K562 (cell line): ENCODE measurements around the gene STK11. TPM values are rescaled to one million over a fixed set of nuclear protein-coding genes. Genes with fewer than 3 reads are reported as not detected.
A peak's percentile ranks its signal among the peaks of the same experiment; 100 is the strongest.

Source experiments
- CHCHD3 ChIP-seq: fragments of 250-450 bp; sonication (Bioruptor Pico); IDR thresholded peaks from 2 replicates; pipeline ENCODE4 v2.1.2; 2022; ENCODE audit warnings: mild to moderate bottlenecking
- DDX20 ChIP-seq: fragments of 450-650 bp; IDR thresholded peaks from 2 replicates; pipeline ENCODE4 v1.6.1; 2016; ENCODE audit warnings: missing genetic modification characterization, low read depth, mild to moderate bottlenecking, missing compliant biosample characterization, moderate library complexity
- E4F1 ChIP-seq: fragments of 250-450 bp; sonication (Bioruptor Pico); IDR thresholded peaks from 2 replicates; pipeline ENCODE4 v1.5.0; 2021; ENCODE audit warnings: mild to moderate bottlenecking, borderline replicate concordance
- HDAC1 ChIP-seq, 2 experiments: fragments of 450-650 bp; IDR thresholded peaks; 2 replicates each; pipeline ENCODE4 v1.6.1; 2016 to 2017; ENCODE audit warnings: inconsistent platforms in 1 of 2, mild to moderate bottlenecking in 1 of 2, moderate library complexity in 1 of 2
- HDAC8 ChIP-seq: fragments of 450-650 bp; IDR thresholded peaks from 2 replicates; pipeline ENCODE4 v1.6.1; 2016; ENCODE audit warnings: mild to moderate bottlenecking, missing genetic modification characterization, moderate library complexity, missing compliant biosample characterization
- MIER1 ChIP-seq: fragments of 450-650 bp; IDR thresholded peaks from 2 replicates; pipeline ENCODE4 v1.6.1; 2016; ENCODE audit warnings: antibody characterized with exemption, mild to moderate bottlenecking, low read depth
- NEUROD1 ChIP-seq: fragments of 150-350 bp; IDR thresholded peaks from 2 replicates; pipeline ENCODE4 v1.6.1; 2014; ENCODE audit warnings: borderline replicate concordance, low read length, low read depth; ENCODE audit not compliant: partially characterized antibody
- NFE2L1 ChIP-seq: fragments of 450-650 bp; IDR thresholded peaks from 2 replicates; pipeline ENCODE4 v1.6.1; 2016; ENCODE audit warnings: missing genetic modification characterization, low read depth, mild to moderate bottlenecking, missing compliant biosample characterization, moderate library complexity, borderline replicate concordance
- PHF8 ChIP-seq: fragments of 200-600 bp; sonication (generic); IDR thresholded peaks from 2 replicates; pipeline ENCODE4 v1.6.1; 2012; ENCODE audit warnings: mixed run types, mild to moderate bottlenecking, inconsistent platforms, low read length, moderate library complexity, borderline replicate concordance
- POLR2AphosphoS2 ChIP-seq: IDR thresholded peaks from 2 replicates; pipeline ENCODE4 v1.6.1; 2012; ENCODE audit warnings: low read length, improper control_type of control experiment
- POLR2B ChIP-seq: fragments of 450-650 bp; IDR thresholded peaks from 2 replicates; pipeline ENCODE4 v1.6.1; 2018; ENCODE audit warnings: low read depth; ENCODE audit not compliant: partially characterized antibody
- PPARD ChIP-seq: fragments of 250-450 bp; sonication (Bioruptor Pico); IDR thresholded peaks from 2 replicates; pipeline ENCODE4 v1.8.0; 2022; ENCODE audit warnings: inconsistent platforms, mild to moderate bottlenecking, moderate library complexity
- PYGO2 ChIP-seq: fragments of 450-650 bp; IDR thresholded peaks from 2 replicates; pipeline ENCODE4 v1.6.1; 2016; ENCODE audit warnings: mild to moderate bottlenecking, missing genetic modification characterization, moderate library complexity, missing compliant biosample characterization
- SMAD2 ChIP-seq: fragments of 150-350 bp; IDR thresholded peaks from 2 replicates; pipeline ENCODE4 v1.6.1; 2014; ENCODE audit warnings: low read depth, mild to moderate bottlenecking, low read length
- STAG1 ChIP-seq: sonication (generic); formaldehyde crosslinking; IDR thresholded peaks from 2 replicates; pipeline ENCODE4 v1.5.0; 2020; ENCODE audit warnings: missing genetic modification reagents, borderline replicate concordance
- TEAD2 ChIP-seq: fragments of 450-650 bp; IDR thresholded peaks from 2 replicates; pipeline ENCODE4 v1.6.1; 2016; ENCODE audit warnings: missing genetic modification characterization, control low read depth, missing compliant biosample characterization
- TRIM25 ChIP-seq: fragments of 450-650 bp; IDR thresholded peaks from 2 replicates; pipeline ENCODE4 v1.7.0; 2016; ENCODE audit warnings: borderline replicate concordance
- U2AF2 ChIP-seq: fragments of 200-400 bp; formaldehyde crosslinking; optimal IDR thresholded peaks from 2 replicates; pipeline ENCODE3; 2017; ENCODE audit warnings: low read depth, mild to moderate bottlenecking, low read length
- polyA plus RNA-seq, 8 experiments: library from polyadenylated mRNA; depleted of rRNA in 4 of 8; stranded (reverse) in 5 of 8; unstranded in 3 of 8; fragments of >200 nt; fragmentation: Nextera tagmentation in 2 of 8; fragmentation: Illumina TruSeq in 1 of 8; extraction: Ambion mirVana in 2 of 8; extraction: Trizol in 1 of 8; gene quantifications; 2 replicates each; pipeline versions ENCODE4 v1.2.1 to v1.2.3, GENCODE V29; 2011 to 2014; ENCODE audit warnings: inconsistent platforms in 1 of 8, missing spikeins in 1 of 8
- total RNA-seq, 7 experiments: library from RNA; depleted of rRNA in 6 of 7; stranded (reverse); fragments of >200 nt in 6 of 7; fragmentation: Illumina TruSeq in 2 of 7; extraction: Trizol in 2 of 7; gene quantifications; 2 replicates each; pipeline versions ENCODE4 v1.2.1 to v1.2.3, GENCODE V29; 2011 to 2021; ENCODE audit warnings: low replicate concordance in 1 of 7
- TF ChIP-seq, protein P1 (sequence below): sonication (generic); formaldehyde crosslinking; IDR thresholded peaks from 2 replicates; pipeline ENCODE4 v1.8.0; 2022; ENCODE audit warnings: mild to moderate bottlenecking, missing genetic modification reagents
- TF ChIP-seq, protein P2 (sequence below): fragments of 250-450 bp; sonication (Bioruptor Pico); IDR thresholded peaks from 2 replicates; pipeline ENCODE4 v1.4.0; 2020; ENCODE audit warnings: mild to moderate bottlenecking, moderate library complexity, borderline replicate concordance

STK11 gene
- total and polyA plus RNA-seq, 9 of the 15 experiments (the other 6 are each of a cell fraction or from before 2014, with no cell fraction given), result 0.15 to 96.5 (median 31.7) TPM

GRCh38 chr19:1249298-1249989 lies 43.9 kb downstream of the STK11 start (continued):
- TF ChIP-seq POLR2B (peak; percentile 11), STAG1 (CRISPR knock-in tag) (no peak), U2AF2 (no peak), CHCHD3 (CRISPR knock-in tag) (no peak), E4F1 (no peak), NFE2L1 (no peak), POLR2AphosphoS2 (no peak), HDAC8 (no peak), NEUROD1 (no peak), SMAD2 (no peak), PHF8 (peak; percentile 26; the same call in 1 of the 2 replicates), MIER1 (no peak), PYGO2 (no peak), HDAC1 (IDR thresholded peaks at IDR 0.05) (no peak), TEAD2 (no peak), PPARD (CRISPR knock-in tag) (no peak), DDX20 (tag) (no peak), TRIM25 (no peak)
- TF ChIP-seq, protein P1, sequence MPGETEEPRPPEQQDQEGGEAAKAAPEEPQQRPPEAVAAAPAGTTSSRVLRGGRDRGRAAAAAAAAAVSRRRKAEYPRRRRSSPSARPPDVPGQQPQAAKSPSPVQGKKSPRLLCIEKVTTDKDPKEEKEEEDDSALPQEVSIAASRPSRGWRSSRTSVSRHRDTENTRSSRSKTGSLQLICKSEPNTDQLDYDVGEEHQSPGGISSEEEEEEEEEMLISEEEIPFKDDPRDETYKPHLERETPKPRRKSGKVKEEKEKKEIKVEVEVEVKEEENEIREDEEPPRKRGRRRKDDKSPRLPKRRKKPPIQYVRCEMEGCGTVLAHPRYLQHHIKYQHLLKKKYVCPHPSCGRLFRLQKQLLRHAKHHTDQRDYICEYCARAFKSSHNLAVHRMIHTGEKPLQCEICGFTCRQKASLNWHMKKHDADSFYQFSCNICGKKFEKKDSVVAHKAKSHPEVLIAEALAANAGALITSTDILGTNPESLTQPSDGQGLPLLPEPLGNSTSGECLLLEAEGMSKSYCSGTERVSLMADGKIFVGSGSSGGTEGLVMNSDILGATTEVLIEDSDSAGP (CRISPR knock-in tag), result no peak
- TF ChIP-seq, protein P2, sequence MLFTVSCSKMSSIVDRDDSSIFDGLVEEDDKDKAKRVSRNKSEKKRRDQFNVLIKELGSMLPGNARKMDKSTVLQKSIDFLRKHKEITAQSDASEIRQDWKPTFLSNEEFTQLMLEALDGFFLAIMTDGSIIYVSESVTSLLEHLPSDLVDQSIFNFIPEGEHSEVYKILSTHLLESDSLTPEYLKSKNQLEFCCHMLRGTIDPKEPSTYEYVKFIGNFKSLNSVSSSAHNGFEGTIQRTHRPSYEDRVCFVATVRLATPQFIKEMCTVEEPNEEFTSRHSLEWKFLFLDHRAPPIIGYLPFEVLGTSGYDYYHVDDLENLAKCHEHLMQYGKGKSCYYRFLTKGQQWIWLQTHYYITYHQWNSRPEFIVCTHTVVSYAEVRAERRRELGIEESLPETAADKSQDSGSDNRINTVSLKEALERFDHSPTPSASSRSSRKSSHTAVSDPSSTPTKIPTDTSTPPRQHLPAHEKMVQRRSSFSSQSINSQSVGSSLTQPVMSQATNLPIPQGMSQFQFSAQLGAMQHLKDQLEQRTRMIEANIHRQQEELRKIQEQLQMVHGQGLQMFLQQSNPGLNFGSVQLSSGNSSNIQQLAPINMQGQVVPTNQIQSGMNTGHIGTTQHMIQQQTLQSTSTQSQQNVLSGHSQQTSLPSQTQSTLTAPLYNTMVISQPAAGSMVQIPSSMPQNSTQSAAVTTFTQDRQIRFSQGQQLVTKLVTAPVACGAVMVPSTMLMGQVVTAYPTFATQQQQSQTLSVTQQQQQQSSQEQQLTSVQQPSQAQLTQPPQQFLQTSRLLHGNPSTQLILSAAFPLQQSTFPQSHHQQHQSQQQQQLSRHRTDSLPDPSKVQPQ, result no peak
